Measurements from ENCODE around the gene GYPC. TPM values are rescaled to one million over a fixed set of nuclear protein-coding genes. Genes with fewer than 3 reads are reported as not detected.

The GYPC gene
- total and polyA plus RNA-seq, 2 of the 4 experiments (the other 2 are of a cell fraction), result 53.4 to 96.3 TPM

DNA sequence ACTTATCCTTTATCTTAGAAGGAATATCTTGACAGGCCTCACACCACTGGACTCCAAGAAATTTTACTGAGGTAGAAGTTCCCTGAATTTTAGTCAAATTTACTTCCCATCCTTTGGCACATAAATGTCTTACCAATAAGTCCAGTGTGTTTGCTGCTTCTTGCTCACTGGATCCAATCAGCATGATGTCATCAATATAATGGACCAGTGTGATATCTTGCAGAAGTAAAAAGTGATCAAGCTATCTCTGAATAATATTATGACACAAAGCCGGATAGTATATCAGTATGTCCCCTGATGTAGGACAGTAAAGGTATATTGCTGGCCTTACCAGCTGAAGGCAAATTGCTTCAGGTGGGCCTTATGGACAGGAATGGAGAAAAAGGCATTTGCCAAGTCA, 6.9 kb upstream of the GYPC start:
- H3K23ac ChIP-seq (ENCODE audit: low read depth, low read length), result no peak overlapping the region
- no peak overlapping the region for H3K4me3 ChIP-seq (ENCODE audit: insufficient read depth, low read depth, low read length)
- no peak overlapping the region for H3K18ac ChIP-seq (ENCODE audit: low read depth, low read length)
- H4K91ac ChIP-seq (ENCODE audit: insufficient read depth, low read depth, low read length), result no peak overlapping the region
- ATAC-seq (ENCODE audit: low read depth), result no peak
- no peak overlapping the region for H2AK9ac ChIP-seq (replicated peaks; ENCODE audit: low read depth, low read length, poor library complexity)
- WGBS, 2 experiments (ENCODE audit: extremely low coverage in 2 of 2, insufficient read length in 1 of 2), result no CpG with 5 or more reads among the region's 1 CpG
- POLR2A ChIA-PET (ENCODE audit: unreplicated experiment), result no interaction called here
- no peak for TF ChIP-seq FOS (IDR thresholded peaks at IDR 0.05; ENCODE audit: low read depth, low read length)
- TF ChIP-seq, protein P1, sequence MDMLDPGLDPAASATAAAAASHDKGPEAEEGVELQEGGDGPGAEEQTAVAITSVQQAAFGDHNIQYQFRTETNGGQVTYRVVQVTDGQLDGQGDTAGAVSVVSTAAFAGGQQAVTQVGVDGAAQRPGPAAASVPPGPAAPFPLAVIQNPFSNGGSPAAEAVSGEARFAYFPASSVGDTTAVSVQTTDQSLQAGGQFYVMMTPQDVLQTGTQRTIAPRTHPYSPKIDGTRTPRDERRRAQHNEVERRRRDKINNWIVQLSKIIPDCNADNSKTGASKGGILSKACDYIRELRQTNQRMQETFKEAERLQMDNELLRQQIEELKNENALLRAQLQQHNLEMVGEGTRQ (IDR thresholded peaks at IDR 0.05; ENCODE audit: low read depth, low read length), result no peak
- no peak for TF ChIP-seq SMC3 (IDR thresholded peaks at IDR 0.05; ENCODE audit: low read depth, low read length)
- no peak for TF ChIP-seq CEBPB (IDR thresholded peaks at IDR 0.05; ENCODE audit: low read depth, low read length)
- no peak for TF ChIP-seq CHD1 (IDR thresholded peaks at IDR 0.05; ENCODE audit: low read depth, low read length)
- no peak for TF ChIP-seq RCOR1 (IDR thresholded peaks at IDR 0.05; ENCODE audit: insufficient replicate concordance, low read length)
- TF ChIP-seq, protein P2, sequence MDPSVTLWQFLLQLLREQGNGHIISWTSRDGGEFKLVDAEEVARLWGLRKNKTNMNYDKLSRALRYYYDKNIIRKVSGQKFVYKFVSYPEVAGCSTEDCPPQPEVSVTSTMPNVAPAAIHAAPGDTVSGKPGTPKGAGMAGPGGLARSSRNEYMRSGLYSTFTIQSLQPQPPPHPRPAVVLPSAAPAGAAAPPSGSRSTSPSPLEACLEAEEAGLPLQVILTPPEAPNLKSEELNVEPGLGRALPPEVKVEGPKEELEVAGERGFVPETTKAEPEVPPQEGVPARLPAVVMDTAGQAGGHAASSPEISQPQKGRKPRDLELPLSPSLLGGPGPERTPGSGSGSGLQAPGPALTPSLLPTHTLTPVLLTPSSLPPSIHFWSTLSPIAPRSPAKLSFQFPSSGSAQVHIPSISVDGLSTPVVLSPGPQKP (IDR thresholded peaks at IDR 0.05; ENCODE audit: borderline replicate concordance, low read depth, low read length), result no peak
- no peak for TF ChIP-seq POLR2A (IDR thresholded peaks at IDR 0.05; ENCODE audit: low read depth, low read length)
- no peak for TF ChIP-seq NFE2L2 (IDR thresholded peaks at IDR 0.05; ENCODE audit: low read depth, low read length)
- no peak overlapping the region for H3K14ac ChIP-seq (replicated peaks; ENCODE audit: low read depth, low read length)
- intact Hi-C loops (cut with micrococcal nuclease) (no loop called here), dilution Hi-C loops (cut with HindIII; ENCODE audit: low sequenced_read_pairs, unreplicated experiment) (no loop called here), in situ Hi-C loops (cut with MboI; ENCODE audit: low sequenced_read_pairs) (no loop called here)
- no peak overlapping the region for H3K4me2 ChIP-seq (ENCODE audit: low read depth, low read length)
- H2BK5ac ChIP-seq (ENCODE audit: low read depth, low read length, poor library complexity, severe bottlenecking), result no peak overlapping the region
- H2BK15ac ChIP-seq (ENCODE audit: low read depth, low read length), result no peak overlapping the region
- no peak overlapping the region for H3K56ac ChIP-seq (ENCODE audit: extremely low read depth, insufficient read depth, low read length)
- DNase-seq, result no peak
- H3K36me3 ChIP-seq (ENCODE audit: control insufficient read depth, insufficient read depth, low read length), result no peaks in the 10 kb centered on the region
- no TSS peak for BruUV-seq (replicated peaks)
- H2AFZ ChIP-seq (replicated peaks; ENCODE audit: low read length, poor library complexity), result no peak overlapping the region
- no peak overlapping the region for H4K8ac ChIP-seq (ENCODE audit: low read depth in 2 of 2, low read length in 2 of 2)
- no peaks in the 10 kb centered on the region for H3K9me3 ChIP-seq (ENCODE audit: control insufficient read depth, insufficient read depth, low read length)
- H2AK5ac ChIP-seq (ENCODE audit: low read depth, low read length), result no peak overlapping the region
- H3K9me1 ChIP-seq (ENCODE audit: insufficient read depth, low read length), result no peaks in the 10 kb centered on the region
- no peak overlapping the region for H4K5ac ChIP-seq (ENCODE audit: low read depth, low read length)
- H3K27ac ChIP-seq (ENCODE audit: insufficient read depth, low read length), result no peak overlapping the region
- no peak overlapping the region for H3K9ac ChIP-seq (ENCODE audit: low read depth, low read length)
- H2BK20ac ChIP-seq (ENCODE audit: low read depth, low read length), result no peak overlapping the region
- H3K4me1 ChIP-seq (ENCODE audit: control insufficient read depth, insufficient read depth, low read length), result no peaks in the 10 kb centered on the region
- no peak overlapping the region for H3K4ac ChIP-seq (ENCODE audit: low read depth, low read length)
- no peaks in the 10 kb centered on the region for H4K20me1 ChIP-seq (ENCODE audit: insufficient read depth, low read length)
- CTCF ChIA-PET, result no interaction called here
- peaks cover 7% of the 10 kb centered on the region for H3K27me3 ChIP-seq (ENCODE audit: control insufficient read depth, insufficient read depth, low read length)
- H3K79me1 ChIP-seq (ENCODE audit: low read depth in 1 of 2, low read length in 2 of 2), result no peaks in the 10 kb centered on the region
- no peak overlapping the region for H2BK120ac ChIP-seq (ENCODE audit: low read depth, low read length)
